Memory B cell (primary cell): ENCODE data around the gene NFS1.

Experiments
- ATAC-seq: fragments of 150-1000 bp; cut with Tn5 transposase; 2 replicates; pipeline ENCODE4 v1.10.0; 2021; ENCODE audit warnings: low read depth, mild to moderate bottlenecking, moderate library complexity
- DNase-seq, 2 donors: peaks; one replicate each; pipeline ENCODE4 v3.0.0; 2022; ENCODE audit warnings: low spot score in 2 of 2
- H3K27ac Mint-ChIP-seq: one replicate; pipeline ENCODE4 v1.8.0; 2022; ENCODE audit warnings: mild to moderate bottlenecking, moderate library complexity, mixed read lengths
- H3K27me3 Mint-ChIP-seq: one replicate; pipeline ENCODE4 v1.8.0; 2022; ENCODE audit warnings: mixed read lengths
- H3K36me3 Mint-ChIP-seq: one replicate; pipeline ENCODE4 v1.8.0; 2022; ENCODE audit warnings: mild to moderate bottlenecking, mixed read lengths
- H3K4me1 Mint-ChIP-seq: one replicate; pipeline ENCODE4 v1.8.0; 2022; ENCODE audit warnings: mixed read lengths
- H3K4me3 Mint-ChIP-seq: one replicate; pipeline ENCODE4 v1.8.0; 2022; ENCODE audit warnings: mild to moderate bottlenecking, moderate library complexity, mixed read lengths
- H3K9me3 Mint-ChIP-seq: one replicate; pipeline ENCODE4 v1.8.0; 2022; ENCODE audit warnings: mixed read lengths

The NFS1 gene

DNA sequence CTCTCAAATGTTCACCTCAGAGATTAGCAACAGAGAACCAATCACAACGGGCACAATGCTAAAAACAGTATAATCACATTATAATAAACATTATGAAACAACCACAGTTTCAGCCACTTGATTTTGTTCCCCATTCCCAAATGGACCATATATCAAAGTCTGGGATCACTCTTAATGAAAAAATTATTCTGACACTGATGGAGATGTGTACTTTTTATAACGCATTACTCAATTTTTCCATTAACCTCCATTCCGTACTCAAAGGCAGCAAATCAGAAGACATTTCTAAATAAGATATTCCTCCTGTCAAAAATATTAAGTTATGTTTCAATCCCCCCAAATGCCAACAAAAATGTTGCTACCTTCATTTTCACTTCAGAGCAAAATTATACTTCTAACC lies 37.2 kb downstream of the NFS1 start:
- Mint-ChIP-seq H3K4me3 (peak overlapping the region; percentile 92), H3K9me3 (no peaks in the 10 kb centered on the region), H3K4me1 (peaks cover 42% of the 10 kb centered on the region), H3K36me3 (peaks cover 3% of the 10 kb centered on the region), H3K27ac (peak overlapping the region; percentile 40), H3K27me3 (no peaks in the 10 kb centered on the region)
- DNase-seq, result no peak
- ATAC-seq, result no peak

GRCh38 chr20:35661053-35661452 lies 38.1 kb downstream of the NFS1 start:
- Mint-ChIP-seq H3K9me3 (no peaks in the 10 kb centered on the region), H3K4me1 (peaks cover 42% of the 10 kb centered on the region), H3K27me3 (no peaks in the 10 kb centered on the region), H3K36me3 (peaks cover 3% of the 10 kb centered on the region), H3K4me3 (peak overlapping the region; percentile 3), H3K27ac (peak overlapping the region; percentile 74)
- DNase-seq (no peak), ATAC-seq (no peak)

DNA sequence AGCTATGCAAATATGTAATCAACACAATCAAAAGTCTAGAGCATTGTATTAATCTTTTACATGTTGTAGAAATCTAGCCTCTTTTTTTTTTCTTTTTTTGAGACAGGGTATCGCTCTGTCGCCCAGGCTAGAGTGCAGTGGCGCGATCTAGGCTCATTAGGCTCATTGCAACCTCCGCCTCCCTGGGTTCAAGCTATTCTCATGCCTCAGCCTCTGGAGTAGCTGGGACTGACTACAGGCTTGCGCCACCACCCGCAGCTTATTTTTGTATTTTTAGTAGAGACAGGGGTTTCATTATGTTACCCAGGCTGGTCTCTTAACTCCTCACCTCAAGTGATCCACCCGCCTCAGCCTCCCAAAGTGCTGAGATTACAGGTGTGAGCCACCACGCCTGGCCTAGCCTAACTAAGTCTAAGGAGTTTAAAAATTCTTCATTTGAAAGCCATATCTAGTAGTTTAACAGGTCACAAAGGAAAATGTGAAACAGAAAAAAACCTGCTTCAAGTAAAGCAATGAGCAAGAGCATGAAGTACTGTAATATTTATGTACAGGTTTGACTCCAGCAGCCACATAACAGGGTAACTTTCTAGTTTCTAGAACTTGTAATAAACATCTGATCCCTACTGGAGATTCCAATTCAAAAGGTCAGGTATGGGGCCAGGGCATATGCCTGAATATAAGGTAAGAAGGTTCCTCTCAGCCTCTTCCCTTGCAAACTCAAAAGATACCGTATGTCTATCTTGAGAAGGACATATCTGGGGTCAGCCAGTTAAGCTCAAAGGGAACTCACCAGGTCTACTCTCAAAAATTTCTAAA lies 38.8 kb downstream of the NFS1 start:
- H3K27ac Mint-ChIP-seq, result peak overlapping the region; percentile 74
- ATAC-seq (no peak), DNase-seq (no peak)
- H3K4me1 Mint-ChIP-seq, result peaks cover 42% of the 10 kb centered on the region
- peak overlapping the region; percentile 18 for H3K4me3 Mint-ChIP-seq
- H3K9me3 Mint-ChIP-seq, result no peaks in the 10 kb centered on the region
- no peaks in the 10 kb centered on the region for H3K27me3 Mint-ChIP-seq
- H3K36me3 Mint-ChIP-seq, result peaks cover 3% of the 10 kb centered on the region

- no peak for DNase-seq
- peaks cover 27% of the 10 kb centered on the region for H3K4me1 Mint-ChIP-seq
Observed at GRCh38 chr20:35657271-35657670, 41.9 kb downstream of the NFS1 start.

GRCh38 chr20:35654415-35654814 lies 44.7 kb downstream of the NFS1 start:
- Mint-ChIP-seq H3K27ac (no peak overlapping the region), H3K4me3 (no peak overlapping the region), H3K27me3 (no peaks in the 10 kb centered on the region), H3K9me3 (no peaks in the 10 kb centered on the region), H3K4me1 (peaks cover 18% of the 10 kb centered on the region), H3K36me3 (peaks cover 3% of the 10 kb centered on the region)
- ATAC-seq, result no peak
- no peak for DNase-seq

More at GRCh38 chr20:35657271-35657670, 41.9 kb downstream of the NFS1 start:
- H3K4me3 Mint-ChIP-seq, result no peak overlapping the region
- H3K9me3 Mint-ChIP-seq, result no peaks in the 10 kb centered on the region
- H3K27me3 Mint-ChIP-seq, result no peaks in the 10 kb centered on the region
- H3K27ac Mint-ChIP-seq, result peak overlapping the region; percentile 82
- peak; percentile 29 for ATAC-seq
- peaks cover 3% of the 10 kb centered on the region for H3K36me3 Mint-ChIP-seq

DNA sequence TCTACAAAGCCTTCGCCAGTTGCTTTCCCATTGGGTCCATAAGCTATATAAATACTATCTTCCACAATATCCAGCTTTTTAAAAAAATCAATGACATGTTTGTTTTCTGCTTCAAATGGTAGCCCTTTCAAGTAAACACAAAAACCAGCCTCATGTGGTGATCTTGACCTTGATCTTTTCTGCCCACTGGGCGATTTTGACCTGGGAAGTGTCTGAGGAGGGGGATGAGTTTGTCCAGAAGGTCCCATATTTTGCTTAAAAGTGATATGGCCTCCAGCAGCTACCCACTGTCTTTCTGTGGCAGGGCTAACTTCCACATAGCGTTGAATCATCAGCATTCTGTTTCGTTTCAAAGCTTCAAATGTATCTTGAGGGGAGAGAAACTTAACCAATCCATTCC lies 45.3 kb downstream of the NFS1 start:
- ATAC-seq (no peak), DNase-seq (no peak)
- Mint-ChIP-seq H3K27ac (no peak overlapping the region), H3K9me3 (no peaks in the 10 kb centered on the region), H3K4me3 (no peak overlapping the region), H3K4me1 (peaks cover 15% of the 10 kb centered on the region), H3K27me3 (no peaks in the 10 kb centered on the region), H3K36me3 (peaks cover 3% of the 10 kb centered on the region)

GRCh38 chr20:35653430-35653734 lies 45.8 kb downstream of the NFS1 start:
- H3K9me3 Mint-ChIP-seq, result no peaks in the 10 kb centered on the region
- H3K4me1 Mint-ChIP-seq, result peaks cover 11% of the 10 kb centered on the region
- H3K27me3 Mint-ChIP-seq, result no peaks in the 10 kb centered on the region
- ATAC-seq (no peak), DNase-seq (no peak)
- H3K36me3 Mint-ChIP-seq, result peaks cover 3% of the 10 kb centered on the region
- no peak overlapping the region for H3K4me3 Mint-ChIP-seq
- no peak overlapping the region for H3K27ac Mint-ChIP-seq

DNA sequence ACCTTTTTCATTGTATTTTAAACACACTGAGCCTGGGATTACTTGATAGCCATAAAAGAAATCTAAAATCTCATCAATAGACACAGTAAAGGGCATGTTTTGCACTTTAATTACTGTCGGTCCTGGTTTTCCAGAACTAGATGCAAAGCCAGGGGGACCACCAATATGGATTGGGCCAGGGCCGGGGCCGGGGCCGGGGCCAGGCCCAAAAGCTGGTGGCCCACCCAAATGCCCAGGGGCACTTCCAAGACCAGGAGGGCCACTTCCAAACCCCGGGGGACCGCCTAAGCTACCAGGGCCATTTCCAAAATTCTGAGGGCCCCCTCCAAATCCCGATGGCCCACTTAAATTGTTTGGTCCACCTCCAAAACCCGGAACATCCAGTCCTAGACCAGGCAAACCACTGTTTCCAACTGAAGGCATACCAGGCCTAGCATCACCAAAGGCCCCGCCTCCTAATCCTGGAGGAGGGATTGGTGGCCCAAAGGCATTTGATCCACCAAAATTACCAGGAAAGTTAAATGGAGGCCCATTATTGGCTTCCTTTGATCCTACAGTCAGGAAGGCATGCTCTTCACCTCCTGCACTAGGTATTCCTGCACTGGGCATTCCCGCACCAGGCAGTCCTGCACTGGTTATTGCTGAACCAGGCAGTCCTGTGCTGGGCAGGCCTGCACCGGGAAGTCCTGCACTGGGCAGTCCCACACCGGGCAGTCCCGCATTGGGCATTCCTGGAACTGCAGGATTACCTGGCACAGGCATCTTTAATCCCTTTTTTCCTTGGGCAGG lies 46.3 kb downstream of the NFS1 start:
- H3K9me3 Mint-ChIP-seq, result no peaks in the 10 kb centered on the region

DNA sequence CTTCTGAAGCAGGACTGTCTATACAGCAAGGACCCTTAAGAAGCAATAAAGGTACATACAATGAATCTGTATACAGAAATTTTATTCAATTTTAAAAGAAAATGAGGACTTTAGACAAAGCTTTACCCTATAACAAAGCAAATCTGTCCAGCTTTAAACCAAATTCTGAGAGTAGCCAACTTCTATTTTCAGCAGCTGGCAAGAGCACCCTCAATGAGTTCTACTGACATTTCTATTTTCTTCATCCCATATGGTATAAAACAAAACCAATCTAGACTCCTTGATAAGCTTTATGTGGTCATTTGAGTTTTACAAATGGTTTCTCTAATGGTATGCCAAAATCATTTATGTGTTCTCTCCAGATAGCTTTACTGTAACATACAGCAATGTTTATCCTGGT lies 47.2 kb downstream of the NFS1 start:
- Mint-ChIP-seq H3K27ac (no peak overlapping the region), H3K9me3 (no peaks in the 10 kb centered on the region), H3K4me1 (peaks cover 7% of the 10 kb centered on the region), H3K27me3 (no peaks in the 10 kb centered on the region), H3K4me3 (no peak overlapping the region), H3K36me3 (peaks cover 1% of the 10 kb centered on the region)
- ATAC-seq (no peak), DNase-seq (no peak)

More for the DNA sequence above, 46.3 kb downstream of the NFS1 start:
- Mint-ChIP-seq H3K36me3 (peaks cover 5% of the 10 kb centered on the region), H3K27me3 (no peaks in the 10 kb centered on the region), H3K4me3 (no peak overlapping the region), H3K4me1 (peaks cover 11% of the 10 kb centered on the region), H3K27ac (no peak overlapping the region)
- DNase-seq, result no peak
- ATAC-seq, result no peak

DNA sequence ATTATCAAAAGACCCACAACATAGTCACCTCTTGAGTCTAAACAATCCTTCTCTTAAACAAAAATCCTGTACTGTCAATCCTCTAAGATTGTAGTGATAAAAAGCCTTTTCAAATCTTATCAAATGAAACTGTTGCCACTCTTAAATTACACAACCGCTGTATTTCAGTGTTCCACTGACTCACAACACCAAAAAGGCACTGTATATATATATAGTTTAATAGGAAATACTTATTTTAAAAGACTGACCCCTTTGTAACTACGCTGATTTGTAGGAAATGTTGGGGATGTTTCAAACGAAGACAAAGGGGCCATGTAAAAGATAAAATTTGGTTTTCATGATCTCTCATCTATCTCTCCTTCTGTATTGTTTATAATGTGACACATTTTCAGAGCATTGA lies 48.5 kb downstream of the NFS1 start:
- Mint-ChIP-seq H3K27ac (no peak overlapping the region), H3K4me3 (no peak overlapping the region), H3K9me3 (no peaks in the 10 kb centered on the region), H3K4me1 (peaks cover 15% of the 10 kb centered on the region), H3K36me3 (peaks cover 1% of the 10 kb centered on the region), H3K27me3 (no peaks in the 10 kb centered on the region)
- DNase-seq, result no peak
- ATAC-seq, result no peak

DNA sequence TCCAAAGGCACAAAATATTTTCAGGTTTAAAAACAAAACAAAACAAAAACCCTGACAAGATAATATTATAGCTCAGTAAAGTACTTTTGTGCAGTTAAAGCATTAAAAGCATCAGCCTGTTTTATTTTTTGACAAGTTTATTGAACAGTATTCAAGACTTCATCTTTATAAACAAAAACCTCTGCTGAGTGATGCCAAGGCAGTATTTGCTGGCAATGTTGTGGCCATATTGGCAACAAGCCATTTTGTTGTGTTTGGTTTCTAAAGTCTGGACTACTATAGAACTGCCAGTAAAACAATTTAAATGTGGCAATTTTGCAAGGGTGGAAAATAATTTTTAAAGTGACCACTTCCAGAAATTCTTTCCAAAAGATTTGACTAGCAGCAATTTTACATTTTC lies 50.3 kb downstream of the NFS1 start:
- Mint-ChIP-seq H3K27me3 (no peaks in the 10 kb centered on the region), H3K4me3 (no peak overlapping the region), H3K36me3 (peaks cover 1% of the 10 kb centered on the region), H3K4me1 (peaks cover 25% of the 10 kb centered on the region), H3K27ac (peak overlapping the region; percentile 38), H3K9me3 (no peaks in the 10 kb centered on the region)
- ATAC-seq (no peak), DNase-seq (no peak)

- ATAC-seq, result no peak
- Mint-ChIP-seq H3K27me3 (no peaks in the 10 kb centered on the region), H3K9me3 (no peaks in the 10 kb centered on the region), H3K4me1 (peaks cover 37% of the 10 kb centered on the region), H3K36me3 (peaks cover 5% of the 10 kb centered on the region), H3K4me3 (no peak overlapping the region), H3K27ac (peak overlapping the region; percentile 58)
- DNase-seq, result no peak
Observed at GRCh38 chr20:35644806-35645205, 54.3 kb downstream of the NFS1 start.

DNA sequence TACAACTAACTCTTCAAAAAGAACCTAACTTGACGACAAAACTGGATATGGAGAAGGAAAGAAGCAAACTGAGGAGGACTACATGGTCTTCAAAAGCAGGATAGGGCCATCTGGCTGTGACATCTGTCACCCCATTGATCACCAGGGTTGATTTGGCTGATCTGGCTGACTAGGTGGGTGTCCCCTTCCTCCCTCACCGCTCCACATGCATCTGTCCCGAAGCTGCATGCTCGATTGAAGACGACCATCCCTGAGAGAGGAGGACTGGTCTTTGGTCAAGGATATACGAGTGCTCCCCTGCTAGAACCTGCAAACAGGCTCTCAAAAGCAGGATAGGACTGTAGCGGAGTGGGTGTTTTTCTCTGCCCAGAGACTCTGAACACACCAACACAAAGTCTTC lies 56.1 kb downstream of the NFS1 start:
- no peaks in the 10 kb centered on the region for H3K9me3 Mint-ChIP-seq
- DNase-seq, result no peak
- H3K27ac Mint-ChIP-seq, result peak overlapping the region; percentile 58

DNA sequence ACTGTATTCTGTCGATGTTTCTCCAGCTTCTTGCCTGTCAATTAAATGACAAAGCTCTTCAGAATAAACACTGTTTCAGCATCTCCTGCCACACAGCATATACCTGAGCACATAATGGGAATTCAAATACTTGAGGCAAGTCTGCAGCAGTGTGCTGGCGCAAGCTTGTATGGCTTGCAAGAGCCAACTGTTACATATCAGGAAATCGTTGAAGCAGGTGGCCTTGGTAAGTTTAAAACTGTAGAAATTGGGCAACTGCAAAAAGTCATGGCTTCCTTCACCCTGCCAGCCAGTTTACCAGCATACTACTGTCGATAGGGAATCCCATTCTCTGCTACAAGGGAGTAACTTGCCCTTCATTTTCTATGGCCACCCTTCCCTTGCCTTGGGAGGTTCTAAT lies 57.4 kb downstream of the NFS1 start:
- no peak for ATAC-seq
- no peak for DNase-seq
- Mint-ChIP-seq H3K27me3 (no peaks in the 10 kb centered on the region), H3K4me1 (peaks cover 52% of the 10 kb centered on the region), H3K9me3 (no peaks in the 10 kb centered on the region), H3K27ac (peak overlapping the region; percentile 5), H3K36me3 (peaks cover 3% of the 10 kb centered on the region), H3K4me3 (no peak overlapping the region)

More for the DNA sequence above, 56.1 kb downstream of the NFS1 start:
- Mint-ChIP-seq H3K4me1 (peaks cover 41% of the 10 kb centered on the region), H3K27me3 (no peaks in the 10 kb centered on the region), H3K4me3 (no peak overlapping the region), H3K36me3 (peaks cover 5% of the 10 kb centered on the region)
- no peak for ATAC-seq
